ENCODE results near the gene ATP1B3.
"Not testable (repeated sequence)": the region's sequence is repeated elsewhere in the genome, so short reads cannot be mapped to it uniquely, and the experiment has no call there.

Gene ATP1B3

DNA sequence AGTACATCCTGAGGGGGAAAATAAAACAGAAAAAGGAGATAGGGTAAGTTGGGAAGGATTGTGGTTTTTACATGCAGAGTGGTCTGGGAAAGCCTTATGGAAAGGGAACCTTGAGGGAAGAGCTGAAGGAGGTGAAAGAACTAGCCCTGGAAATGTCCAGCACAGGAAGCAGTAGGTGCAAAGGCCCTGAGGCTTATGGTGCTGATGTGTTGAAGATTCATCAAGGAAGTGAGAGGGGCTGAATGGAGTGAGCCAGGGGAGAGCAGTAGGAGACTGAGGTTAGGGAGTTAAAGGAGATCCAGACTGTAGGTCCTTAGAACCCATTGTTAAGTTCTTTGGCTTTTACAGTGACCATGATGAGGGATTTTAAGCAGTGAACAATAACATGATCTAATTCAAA lies 33.0 kb downstream of the ATP1B3 start:
- no peak for DNase-seq

DNA sequence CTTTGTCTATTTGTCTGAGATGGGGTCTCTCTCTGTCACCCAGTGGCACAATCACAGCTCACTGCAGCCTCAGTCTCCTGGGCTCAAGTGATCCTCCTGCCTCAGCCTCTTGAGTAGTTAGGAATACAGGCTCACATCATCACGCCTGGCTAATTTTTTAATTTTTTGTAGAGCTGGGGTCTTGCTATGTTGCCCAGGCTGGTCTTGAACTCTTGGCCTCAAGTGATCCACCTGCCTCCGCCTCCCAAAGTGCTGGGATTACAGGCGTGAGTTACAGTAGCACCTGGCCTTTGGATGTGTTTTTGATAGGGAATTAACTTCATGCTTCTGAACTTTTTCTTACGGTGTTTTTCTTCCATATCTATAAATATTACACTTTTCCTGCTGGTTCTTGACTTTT lies 33.5 kb downstream of the ATP1B3 start:
- DNase-seq, result not testable (repeated sequence)

DNA sequence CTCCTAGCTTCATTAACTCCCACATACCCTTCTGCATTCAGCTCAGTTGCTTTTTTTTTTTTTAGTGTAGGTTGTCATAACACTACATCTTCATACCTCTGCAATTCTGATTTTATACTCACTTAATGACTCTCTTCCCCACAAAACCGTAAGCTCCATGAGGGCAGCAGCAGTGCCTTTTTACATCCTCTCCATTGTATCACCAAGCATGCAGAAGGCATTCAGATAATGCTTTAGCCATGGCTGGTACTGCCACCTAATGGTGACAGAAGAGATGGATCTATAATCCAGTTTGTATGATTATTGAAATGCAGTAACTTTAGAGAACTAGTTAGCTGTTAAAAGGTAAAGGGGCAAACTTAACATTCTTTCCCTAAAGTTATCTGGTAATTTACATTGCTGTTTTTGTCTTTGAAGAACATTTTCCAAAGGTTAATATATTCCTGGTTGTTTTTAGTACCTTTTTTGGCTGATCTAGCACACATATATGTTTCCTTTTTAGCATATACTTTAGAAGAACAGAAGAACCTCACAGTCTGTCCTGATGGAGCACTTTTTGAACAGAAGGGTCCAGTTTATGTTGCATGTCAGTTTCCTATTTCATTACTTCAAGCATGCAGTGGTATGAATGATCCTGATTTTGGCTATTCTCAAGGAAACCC lies 36.8 kb downstream of the ATP1B3 start:
- peak; percentile 67 for DNase-seq

DNA sequence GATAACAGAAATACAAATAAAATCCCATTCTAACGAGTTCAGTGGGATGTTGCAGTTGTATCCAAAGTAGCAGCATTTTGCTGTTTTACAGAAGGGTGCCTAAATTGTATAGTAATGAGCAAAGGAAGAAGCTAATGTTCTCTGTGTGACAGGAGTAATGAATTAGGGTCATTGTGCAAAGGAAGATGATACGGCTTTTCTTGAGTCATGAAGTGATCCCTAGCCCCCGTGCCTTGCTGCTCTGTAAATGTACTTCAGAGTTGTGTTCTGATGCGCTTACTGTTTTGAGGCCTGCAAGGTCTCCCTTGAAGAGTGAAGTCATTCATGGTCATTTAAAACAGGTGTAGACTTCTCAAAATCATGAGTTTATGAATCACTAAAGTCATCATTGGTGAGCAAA lies 37.9 kb downstream of the ATP1B3 start:
- no peak for DNase-seq

DNA sequence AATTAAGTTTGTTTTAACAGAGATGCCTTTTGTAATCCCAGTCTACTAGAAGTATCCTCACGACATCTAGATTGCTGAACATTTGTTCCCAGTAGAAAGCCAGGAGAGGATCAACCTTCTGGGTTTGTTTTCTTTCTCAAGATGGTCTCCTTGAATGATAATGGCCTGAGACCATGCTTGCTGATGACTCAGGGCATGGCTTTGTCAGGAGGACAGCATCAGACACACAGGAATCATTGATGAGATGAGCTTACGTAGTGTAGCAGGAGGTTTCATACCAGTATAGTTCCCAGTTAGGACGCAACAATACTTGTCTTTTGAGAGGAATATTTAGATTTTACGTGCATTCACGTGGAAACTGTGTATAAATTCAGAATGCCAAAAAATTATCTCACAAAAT lies 38.6 kb downstream of the ATP1B3 start:
- DNase-seq, result no peak

DNA sequence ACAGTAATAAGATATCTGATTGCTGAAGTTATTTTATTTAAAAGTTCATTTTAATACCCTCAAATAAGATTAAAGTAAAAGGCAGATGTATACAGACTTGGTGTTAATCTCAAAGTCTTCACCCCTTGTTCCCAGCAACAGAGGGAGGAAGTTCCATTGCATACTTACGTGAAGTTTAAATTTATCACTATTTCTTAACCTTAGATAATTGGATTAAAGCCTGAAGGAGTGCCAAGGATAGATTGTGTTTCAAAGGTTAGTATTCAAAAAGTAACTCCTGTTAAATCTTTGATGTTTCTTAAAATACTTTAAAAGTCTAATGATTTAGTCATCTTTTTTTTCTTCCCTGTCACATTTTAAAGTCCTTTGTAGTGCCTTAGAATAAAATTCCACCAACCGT lies 39.3 kb downstream of the ATP1B3 start:
- no peak for DNase-seq

DNA sequence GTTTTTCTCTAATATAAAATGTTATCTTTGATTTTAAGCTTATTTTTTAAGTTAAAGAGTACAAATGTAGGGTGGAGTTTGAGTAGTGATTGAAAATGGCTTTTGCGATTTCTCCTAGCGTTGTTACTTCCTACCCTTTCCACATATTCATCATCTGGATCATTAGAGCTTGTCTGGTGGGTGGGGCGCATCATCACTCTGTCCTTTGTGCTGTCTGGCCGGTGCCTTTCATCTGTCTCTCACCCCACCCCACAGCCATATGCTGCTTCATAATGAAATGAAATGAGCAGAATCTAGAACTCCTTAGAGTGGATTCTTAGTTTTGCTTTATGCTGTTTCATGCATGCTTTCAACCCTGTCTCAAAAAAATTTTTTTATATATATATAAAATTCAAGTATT lies 44.3 kb downstream of the ATP1B3 start:
- DNase-seq, result no peak

DNA sequence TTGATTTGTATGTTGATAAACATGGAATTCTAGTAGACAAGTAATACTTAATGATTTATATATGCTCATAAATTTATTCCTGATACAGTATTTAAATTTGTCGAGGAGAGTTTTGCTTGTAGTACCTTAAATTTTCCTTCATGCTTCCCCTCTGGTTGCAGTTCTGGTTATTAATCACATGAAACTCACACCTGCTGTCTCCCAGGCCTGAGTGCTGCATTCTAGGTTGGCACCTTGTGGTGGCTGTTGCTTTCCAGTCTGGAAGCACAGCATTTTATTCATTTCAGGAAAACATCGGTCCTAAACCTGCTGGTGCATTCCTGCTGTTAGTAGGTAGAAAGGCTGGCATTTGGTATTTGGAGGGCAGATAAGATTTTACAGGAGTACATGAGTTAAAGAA lies 44.9 kb downstream of the ATP1B3 start:
- DNase-seq, result no peak

DNA sequence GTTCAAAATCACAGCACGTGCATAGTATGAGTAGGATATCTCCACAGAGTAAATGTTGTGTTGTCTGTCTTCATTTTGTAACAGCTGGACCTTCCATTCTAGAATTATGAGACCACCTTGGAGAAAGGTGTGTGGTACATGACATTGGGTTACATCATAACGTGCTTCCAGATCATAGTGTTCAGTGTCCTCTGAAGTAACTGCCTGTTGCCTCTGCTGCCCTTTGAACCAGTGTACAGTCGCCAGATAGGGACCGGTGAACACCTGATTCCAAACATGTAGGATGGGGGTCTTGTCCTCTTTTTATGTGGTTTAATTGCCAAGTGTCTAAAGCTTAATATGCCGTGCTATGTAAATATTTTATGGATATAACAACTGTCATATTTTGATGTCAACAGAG lies 49.2 kb downstream of the ATP1B3 start:
- DNase-seq, result not testable (repeated sequence)

DNA sequence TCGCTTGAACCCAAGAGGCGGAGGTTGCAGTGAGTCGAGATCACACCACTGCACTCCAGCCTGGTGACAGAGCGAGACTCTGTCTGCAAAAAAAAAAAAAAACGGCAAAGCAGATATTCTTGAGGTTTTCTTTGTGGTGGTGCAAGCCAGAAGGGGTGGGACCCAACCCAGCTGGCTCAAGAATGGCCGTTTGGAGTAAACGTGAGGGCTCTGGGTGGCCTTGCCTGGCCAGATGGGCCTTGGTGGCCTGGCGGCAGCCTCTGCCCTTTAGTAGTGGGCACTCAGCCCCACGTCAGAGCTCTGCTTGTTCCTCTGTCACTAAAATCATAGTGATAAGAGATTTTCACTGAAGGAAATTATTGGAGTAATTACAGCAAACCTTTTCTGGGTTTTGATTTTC lies 50.5 kb downstream of the ATP1B3 start:
- DNase-seq, result no peak

DNA sequence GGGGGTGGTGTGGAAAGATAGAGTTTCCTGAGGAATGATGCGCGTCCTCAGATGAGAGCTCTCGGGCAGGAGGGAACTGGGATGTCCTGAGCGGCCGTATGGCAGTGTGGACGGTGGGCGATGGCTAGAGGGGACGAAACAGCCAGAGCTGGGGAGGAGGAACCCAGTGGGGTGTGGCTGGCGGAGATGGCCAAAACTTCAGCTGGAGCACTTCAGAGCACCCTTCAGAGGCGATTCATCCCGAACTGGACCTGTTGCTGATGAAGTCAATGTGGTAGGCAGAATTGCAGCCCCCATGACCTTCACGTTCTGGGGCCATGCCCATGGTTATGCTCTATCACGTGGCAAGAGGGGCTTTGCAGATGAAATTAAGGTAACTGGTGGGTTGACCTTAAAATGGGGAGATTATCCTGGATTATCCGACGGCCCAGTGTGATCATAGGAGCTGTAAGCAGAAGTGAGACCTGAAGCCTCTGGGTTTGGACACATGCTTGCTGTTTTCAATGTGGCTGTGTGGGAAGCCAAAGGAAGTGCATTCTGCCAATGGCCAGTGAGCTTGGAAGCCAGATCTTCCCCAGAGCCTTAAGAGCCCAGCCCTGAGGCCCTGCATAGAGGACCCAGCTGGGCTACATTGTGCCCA lies 52.3 kb downstream of the ATP1B3 start:
- DNase-seq, result no peak

DNA sequence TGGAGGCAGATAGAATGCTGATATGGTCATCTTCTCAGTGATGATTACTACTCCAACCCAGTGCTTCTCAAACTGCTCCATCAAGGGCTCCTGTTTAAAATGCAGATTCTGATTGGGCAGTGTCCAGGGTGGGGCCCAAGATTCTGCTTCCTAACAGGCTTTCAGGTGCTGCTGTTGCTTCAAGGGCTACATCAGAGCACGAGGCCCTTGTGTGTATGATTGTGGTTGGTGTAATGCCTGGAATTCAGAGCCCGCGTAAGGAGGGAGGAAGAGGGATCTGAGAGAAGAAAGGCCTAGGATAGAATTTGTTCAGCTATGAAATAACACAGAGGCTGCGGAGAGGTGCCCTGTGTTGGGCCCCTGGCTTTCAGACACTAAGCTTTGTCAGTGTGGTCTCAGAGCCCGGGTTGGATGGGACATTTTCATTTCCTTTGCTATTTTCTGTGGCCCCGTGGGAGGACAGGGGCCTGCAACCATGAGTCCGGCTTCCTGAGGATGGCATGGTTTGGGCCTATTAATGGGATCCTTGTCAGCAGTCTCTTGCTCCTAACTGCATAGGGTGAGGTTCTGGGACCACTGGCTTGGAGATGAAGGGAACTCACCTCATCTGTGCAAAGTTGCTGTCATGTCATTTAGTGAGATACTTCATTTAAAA lies 53.0 kb downstream of the ATP1B3 start:
- DNase-seq, result no peak

DNA sequence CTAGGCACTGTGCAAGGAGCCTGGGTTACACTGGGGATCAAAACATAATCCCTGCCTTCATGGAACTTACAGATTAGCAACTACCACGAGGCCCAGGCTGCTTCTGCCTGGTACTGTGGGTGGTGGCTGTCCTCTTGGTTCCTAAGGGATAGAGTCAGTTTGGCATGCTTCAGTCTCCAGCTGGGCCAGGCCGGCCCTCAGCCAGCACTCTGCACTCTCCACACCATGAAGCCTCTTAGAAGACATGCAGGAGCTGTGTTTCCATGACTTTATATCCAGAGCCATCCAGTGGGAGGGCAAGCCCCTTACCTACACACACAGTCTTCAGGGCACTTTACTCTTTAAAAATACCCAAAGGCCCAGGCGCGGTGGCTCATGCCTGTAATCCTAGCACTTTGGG lies 54.4 kb downstream of the ATP1B3 start:
- no peak for DNase-seq

DNA sequence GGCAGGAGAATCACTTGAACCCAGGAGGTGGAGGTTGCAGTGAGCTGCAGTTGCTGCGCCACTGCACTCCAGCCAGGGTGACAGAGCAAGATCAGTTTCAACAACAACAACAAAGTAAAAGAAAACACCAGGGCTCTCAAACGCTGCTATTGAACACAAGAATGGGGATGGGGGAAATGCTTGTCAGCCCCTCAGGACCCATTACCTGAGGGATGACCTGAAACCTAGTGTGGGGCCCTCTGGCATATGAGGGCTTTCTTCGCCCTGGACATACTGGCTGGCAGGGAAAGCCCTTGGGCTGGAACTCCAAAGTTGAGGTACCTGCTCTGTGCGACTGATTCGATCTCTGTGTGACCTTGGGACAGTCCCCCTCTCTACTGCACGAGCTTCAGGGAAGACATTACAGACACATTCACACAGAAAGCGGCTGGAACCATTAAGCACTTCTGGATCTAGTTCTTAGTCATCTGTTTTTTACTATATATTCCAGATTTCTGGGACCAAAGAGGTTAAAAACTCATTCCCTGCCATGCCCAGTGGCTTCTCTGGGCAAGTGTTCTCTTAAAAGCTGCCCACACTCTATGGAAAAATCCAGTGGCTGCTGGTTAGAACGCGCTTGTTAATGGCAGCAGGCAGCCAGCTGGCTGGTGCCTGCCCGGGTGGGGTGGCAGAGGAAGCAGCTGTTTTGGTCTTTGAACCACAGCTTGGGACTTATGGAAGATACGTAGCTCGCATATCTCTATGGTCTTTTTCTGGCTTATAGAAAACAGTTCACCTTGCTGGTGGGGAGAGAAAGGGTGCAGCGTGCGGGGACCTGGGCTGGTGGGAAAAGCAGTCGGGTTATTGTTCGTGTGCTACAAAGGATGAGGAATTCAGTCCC lies 57.2 kb downstream of the ATP1B3 start:
- no peak for DNase-seq

DNA sequence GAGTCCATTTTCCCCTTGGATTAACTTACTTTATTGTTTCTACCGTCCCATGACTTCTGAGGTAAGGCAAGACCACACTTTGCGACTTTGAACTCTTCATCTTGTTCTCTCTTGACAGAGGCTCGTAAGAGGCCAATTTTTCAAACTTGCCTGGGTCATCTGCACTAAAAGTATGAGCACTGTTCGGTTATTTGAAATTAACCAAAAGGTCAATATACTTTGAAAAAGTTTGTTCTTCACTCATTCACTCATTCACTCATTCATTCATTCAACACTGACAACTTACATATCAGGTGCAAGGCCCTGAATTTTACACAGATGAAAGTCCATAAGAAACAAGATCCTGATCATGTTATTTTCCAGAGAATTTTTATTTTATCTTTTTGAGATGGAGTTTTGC lies 57.9 kb downstream of the ATP1B3 start:
- DNase-seq, result no peak

DNA sequence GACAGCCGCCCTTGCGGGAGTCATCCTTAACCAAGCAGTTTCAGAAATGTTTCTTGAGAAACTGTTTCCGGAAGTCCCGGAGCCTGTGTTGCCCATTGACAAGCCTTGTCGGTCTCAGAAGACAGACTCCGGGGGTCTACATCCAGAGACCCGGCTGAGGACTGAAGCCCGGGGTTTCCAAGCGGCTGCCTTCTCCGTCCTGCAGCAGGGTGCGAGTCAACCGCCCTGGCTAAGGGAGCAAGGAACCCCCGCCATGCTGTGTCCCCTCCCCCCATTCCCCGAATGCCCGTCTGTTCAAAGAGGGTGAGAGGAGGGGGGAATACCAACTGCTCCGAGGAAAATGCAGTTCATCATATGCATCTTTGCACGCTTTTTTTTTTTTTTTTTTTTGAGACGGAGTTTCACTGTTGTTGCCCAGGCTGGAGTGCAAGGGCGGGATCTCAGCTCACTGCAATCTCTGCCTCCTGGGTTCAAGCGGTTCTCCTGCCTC lies 61.6 kb downstream of the ATP1B3 start:
- no peak for DNase-seq

DNA sequence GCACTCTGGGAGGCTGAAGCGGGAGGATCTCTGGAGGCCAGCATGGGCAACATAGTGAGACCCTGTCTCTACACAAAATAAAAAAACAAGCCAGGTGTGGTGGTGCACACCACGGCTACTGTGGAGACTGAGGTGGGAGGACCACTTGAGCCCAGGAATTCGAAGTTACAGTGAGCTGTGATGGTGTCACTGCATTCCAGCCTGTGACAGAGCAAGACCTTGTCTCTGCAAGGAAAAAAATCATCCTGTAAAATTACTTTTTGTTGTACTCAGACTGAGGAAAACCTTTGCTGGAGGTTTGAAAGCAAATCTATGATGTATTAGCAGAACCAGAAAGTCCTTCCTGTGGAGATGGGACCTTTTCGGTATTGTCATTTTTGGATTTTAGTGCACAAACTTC lies 63.3 kb downstream of the ATP1B3 start:
- no peak for DNase-seq

DNA sequence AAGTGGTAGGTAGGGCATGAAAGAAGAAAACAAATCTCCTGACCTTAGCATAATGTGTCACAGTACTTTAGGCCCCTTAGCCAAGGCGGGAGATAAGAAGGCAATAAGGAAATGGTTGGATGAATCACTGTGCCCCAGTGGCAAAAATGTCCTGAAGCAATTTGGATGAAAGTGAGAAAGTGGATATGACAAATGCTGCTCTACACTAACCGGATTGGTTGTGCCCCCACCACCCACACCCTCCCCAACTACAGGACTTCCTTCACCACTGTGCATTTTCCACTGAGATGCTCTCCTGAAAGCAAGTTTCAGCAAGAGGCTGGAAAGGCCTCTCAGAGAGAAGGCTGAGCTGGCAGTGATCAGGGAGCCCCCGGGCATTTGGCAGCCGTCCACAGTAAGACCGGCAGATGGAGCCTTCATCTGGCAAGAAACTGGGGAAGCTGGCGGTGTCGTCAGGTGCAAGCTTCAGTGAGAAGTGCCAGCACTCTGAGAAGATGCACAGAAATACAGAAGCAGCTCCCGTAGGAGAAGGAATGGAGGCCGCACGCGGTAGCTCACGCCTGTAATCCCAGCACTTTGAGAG lies 63.8 kb downstream of the ATP1B3 start:
- DNase-seq, result peak; percentile 60

DNA sequence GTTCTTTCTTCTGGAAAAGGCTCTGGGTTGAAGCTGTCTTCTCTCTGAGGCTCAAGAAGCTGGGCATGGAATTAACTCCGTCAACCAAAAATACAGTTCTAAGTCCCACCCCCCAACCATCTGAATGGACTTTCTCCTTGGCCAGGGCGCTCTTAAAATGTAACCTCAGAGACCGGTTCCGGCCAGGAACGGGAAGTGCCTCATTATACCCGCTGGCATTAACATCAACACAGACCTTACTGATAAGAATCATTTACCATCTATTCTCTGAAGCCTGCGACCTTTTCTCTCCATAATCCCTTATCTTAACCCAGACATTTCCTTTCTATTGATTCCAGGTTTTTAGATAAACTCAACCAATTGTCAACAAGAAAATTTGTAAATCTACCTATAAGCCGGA lies 64.7 kb downstream of the ATP1B3 start:
- no peak for DNase-seq

DNA sequence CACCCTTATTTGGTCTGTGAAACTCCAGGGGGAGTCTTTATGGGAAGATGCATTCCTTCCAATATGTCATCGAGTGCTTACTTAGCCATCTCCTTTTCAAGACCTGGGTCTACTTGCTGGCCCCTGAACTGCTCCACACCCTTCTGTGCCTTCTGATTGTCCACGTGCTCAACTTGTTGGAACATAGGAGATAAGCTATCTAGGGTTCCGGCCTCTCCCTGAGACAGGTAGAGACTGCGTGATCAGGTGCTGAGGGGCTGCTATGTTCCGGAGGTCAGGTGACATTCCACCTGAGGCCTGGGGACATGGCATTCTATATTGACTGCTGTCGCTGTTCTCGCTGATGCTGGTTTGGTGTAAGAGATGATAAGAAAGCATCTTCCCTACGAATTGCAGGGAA lies 65.6 kb downstream of the ATP1B3 start:
- no peak for DNase-seq

DNA sequence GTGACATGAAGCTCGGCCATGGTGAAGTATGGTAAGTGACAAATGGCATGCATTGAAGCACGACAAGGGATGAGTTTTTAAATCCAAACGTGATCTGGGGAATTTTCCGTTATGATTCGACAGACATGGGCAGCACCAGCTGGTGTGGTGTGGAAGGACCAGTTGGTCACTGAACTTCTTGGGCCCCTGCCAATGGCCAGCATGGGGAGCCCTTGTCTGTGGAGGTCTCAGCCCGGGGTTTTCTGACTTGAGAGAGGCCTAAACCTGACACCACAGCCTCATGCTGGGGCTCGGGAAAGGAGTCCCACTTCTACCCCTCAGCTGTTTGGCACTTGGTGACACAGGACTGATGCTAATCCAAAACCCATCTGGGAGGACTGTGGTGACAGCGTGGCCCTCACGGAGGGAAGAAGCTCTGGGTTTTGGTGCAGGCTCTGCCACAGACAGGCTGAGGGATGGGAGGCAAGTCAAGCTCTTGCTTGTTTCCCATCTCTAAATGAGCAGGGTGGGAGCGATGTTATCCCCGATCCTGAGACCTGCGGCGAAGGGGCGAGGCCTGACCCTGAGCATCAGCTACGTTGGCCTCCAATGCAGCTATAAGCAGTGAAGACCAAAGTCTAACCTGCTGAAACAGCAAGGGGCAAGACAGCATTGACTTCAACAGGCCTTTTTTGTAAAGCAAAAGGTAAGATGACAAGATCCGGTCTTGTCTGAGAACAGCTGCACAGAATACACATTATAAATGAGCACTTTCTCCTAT lies 69.5 kb downstream of the ATP1B3 start:
- no peak for DNase-seq

DNA sequence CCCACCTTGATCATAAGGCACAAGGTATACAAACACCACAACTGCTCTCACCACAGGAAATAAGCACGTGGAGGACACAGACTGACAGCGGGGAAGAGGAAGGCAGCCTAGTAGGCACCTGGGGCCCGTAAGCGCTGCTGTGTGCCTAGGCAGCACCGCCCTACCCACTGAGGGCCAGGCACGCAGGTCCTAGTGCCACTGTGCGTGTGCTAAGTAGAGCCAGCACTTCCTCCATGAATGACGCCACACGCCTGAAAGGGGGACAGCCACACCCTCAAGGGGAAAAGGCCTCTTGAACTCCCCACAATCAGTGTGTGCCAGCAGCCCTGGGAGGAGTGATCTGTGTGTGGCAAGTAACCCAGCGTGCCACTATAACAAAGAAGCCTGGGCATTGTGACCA lies 73.0 kb downstream of the ATP1B3 start:
- no peak for DNase-seq

Measured in fibroblast of skin of scalp (primary cell).